WERI-Rb-1 (cell line): Measurements from ENCODE around the gene MEGF9.

Experiments
- DNase-seq: peaks from one replicate; pipeline ENCODE4 v3.0.0-alpha.2; 2020
- H3K27ac ChIP-seq: fragments of 250-450 bp; sonication (Bioruptor Pico); 2 replicates; pipeline ENCODE4 v1.5.1; 2020; ENCODE audit warnings: mild to moderate bottlenecking, moderate library complexity
- H3K27me3 ChIP-seq: fragments of 250-450 bp; sonication (Bioruptor Pico); 2 replicates; pipeline ENCODE4 v1.5.1; 2021; ENCODE audit warnings: mild to moderate bottlenecking, low read depth, moderate library complexity; ENCODE audit not compliant: insufficient read depth, severe bottlenecking
- H3K36me3 ChIP-seq: fragments of 250-450 bp; sonication (Bioruptor Pico); 2 replicates; pipeline ENCODE4 v1.5.1; 2020; ENCODE audit warnings: mild to moderate bottlenecking, moderate library complexity
- H3K4me3 ChIP-seq: 2 replicates; pipeline ENCODE4 v1.5.1; 2011; ENCODE audit warnings: low read depth, mild to moderate bottlenecking, control low read depth, low read length
- H3K9me3 ChIP-seq: fragments of 250-450 bp; sonication (Bioruptor Pico); 2 replicates; pipeline ENCODE4 v1.5.1; 2021; ENCODE audit warnings: mild to moderate bottlenecking, moderate library complexity; ENCODE audit not compliant: severe bottlenecking
- CTCF ChIP-seq: IDR thresholded peaks from 2 replicates; pipeline ENCODE4 v1.5.1; 2011; ENCODE audit warnings: low read depth, mild to moderate bottlenecking, control low read depth, inconsistent platforms, low read length

Gene MEGF9

DNA sequence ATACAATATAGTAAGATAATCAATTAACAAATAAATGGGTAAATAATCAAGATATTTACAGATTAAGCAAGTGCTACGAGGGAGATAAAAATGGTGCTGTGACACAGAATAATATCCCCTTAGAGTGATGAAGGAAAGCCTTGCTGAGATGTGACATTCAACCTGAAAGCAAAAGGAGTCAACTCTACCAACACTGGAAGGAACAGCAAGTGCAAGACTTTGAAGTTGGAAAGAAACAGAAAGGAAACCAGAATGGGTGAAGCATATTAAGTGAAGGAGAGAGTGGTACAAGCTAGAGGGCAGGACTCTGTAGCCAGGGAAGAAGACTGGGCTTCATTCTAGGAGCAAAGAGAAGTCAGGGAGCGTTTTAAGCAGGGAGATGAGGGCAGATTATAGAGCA lies 12.2 kb upstream of the MEGF9 start:
- Histone ChIP-seq H3K27ac (no peak overlapping the region), H3K36me3 (no peaks in the 10 kb centered on the region), H3K27me3 (no peaks in the 10 kb centered on the region), H3K4me3 (no peak overlapping the region), H3K9me3 (no peaks in the 10 kb centered on the region)
- no peak for TF ChIP-seq CTCF
- no peak for DNase-seq

GRCh38 chr9:120725907-120726306 lies 11.6 kb upstream of the MEGF9 start:
- no peaks in the 10 kb centered on the region for H3K27me3 ChIP-seq
- no peak overlapping the region for H3K4me3 ChIP-seq
- H3K9me3 ChIP-seq: no peaks in the 10 kb centered on the region
- H3K36me3 ChIP-seq: no peaks in the 10 kb centered on the region
- H3K27ac ChIP-seq: no peak overlapping the region
- no peak for DNase-seq
- no peak for TF ChIP-seq CTCF

GRCh38 chr9:120724757-120725400 lies 10.6 kb upstream of the MEGF9 start:
- no peak for TF ChIP-seq CTCF
- no peak for DNase-seq

DNA sequence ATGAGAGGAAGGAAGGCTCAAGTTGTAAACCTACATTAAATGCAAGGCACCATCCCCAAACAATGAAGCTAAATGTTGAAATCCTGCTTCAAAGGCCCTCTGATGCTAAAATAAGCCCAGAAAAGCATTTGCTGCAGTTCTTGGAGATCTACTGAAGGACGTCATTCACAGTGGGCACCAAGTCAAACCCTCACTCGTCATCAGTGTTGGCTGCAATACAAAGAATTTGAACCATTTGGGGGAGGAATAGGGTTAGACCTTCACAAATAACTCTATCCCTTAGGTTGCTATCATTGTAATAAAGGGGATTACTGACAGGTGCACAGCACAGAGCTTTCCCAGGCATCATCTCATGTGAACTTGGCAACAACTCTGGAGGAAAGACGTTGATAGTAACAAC lies 9.3 kb upstream of the MEGF9 start:
- no peak overlapping the region for H3K27ac ChIP-seq
- TF ChIP-seq CTCF: no peak
- H3K4me3 ChIP-seq: no peak overlapping the region
- H3K36me3 ChIP-seq: no peaks in the 10 kb centered on the region
- no peak for DNase-seq
- H3K27me3 ChIP-seq: no peaks in the 10 kb centered on the region
- no peaks in the 10 kb centered on the region for H3K9me3 ChIP-seq

More at GRCh38 chr9:120724757-120725400, 10.6 kb upstream of the MEGF9 start:
- Histone ChIP-seq H3K4me3 (no peak overlapping the region), H3K36me3 (no peaks in the 10 kb centered on the region), H3K9me3 (no peaks in the 10 kb centered on the region), H3K27me3 (no peaks in the 10 kb centered on the region), H3K27ac (no peak overlapping the region)

DNA sequence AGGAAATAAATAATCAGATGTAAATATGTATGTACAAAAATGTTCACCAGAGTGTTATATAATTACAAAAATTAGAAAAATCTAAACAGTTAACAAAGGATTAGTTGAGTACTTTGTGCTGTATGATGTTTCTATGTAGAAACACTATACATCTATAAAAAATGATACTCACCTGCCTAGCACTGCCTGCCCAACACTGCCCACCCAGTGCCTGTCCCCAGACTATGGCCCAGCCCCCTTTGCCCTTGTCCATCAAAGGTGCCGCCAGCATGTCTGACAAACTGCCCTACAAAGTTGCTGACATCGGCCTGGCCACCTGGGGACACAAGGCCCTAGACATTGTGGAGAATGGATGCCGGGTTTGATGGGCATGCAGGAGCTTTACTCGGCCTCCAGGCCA lies 6.1 kb upstream of the MEGF9 start:
- no peaks in the 10 kb centered on the region for H3K9me3 ChIP-seq
- no peak for DNase-seq
- H3K36me3 ChIP-seq: no peaks in the 10 kb centered on the region
- no peak overlapping the region for H3K4me3 ChIP-seq
- TF ChIP-seq CTCF: no peak
- no peak overlapping the region for H3K27ac ChIP-seq
- no peaks in the 10 kb centered on the region for H3K27me3 ChIP-seq

- no peaks in the 10 kb centered on the region for H3K9me3 ChIP-seq
- no peak for TF ChIP-seq CTCF
- no peak overlapping the region for H3K4me3 ChIP-seq
- peaks cover 2% of the 10 kb centered on the region for H3K27me3 ChIP-seq
- H3K27ac ChIP-seq: no peak overlapping the region
- no peak for DNase-seq
- no peaks in the 10 kb centered on the region for H3K36me3 ChIP-seq
Observed at GRCh38 chr9:120718316-120718715, 4.0 kb upstream of the MEGF9 start.
